Measurements from ENCODE around the gene DGKG.

- TF ChIP-seq BHLHE40 (IDR thresholded peaks at IDR 0.05; ENCODE audit: borderline replicate concordance) (no peak), FOXK2 (IDR thresholded peaks at IDR 0.05) (no peak), FOXM1 (IDR thresholded peaks at IDR 0.05; ENCODE audit: borderline replicate concordance) (no peak), LEF1 (IDR thresholded peaks at IDR 0.05; ENCODE audit: borderline replicate concordance) (no peak), SP1 (IDR thresholded peaks at IDR 0.05) (no peak), NFRKB (IDR thresholded peaks at IDR 0.05) (no peak), HDGF (IDR thresholded peaks at IDR 0.05; ENCODE audit: borderline replicate concordance) (no peak), ARNT (IDR thresholded peaks at IDR 0.05) (no peak), SUZ12 (IDR thresholded peaks at IDR 0.05) (no peak), ELF4 (IDR thresholded peaks at IDR 0.05) (no peak), FOXA1 (IDR thresholded peaks at IDR 0.05) (no peak), TARDBP (IDR thresholded peaks at IDR 0.05) (no peak), ZNF384 (IDR thresholded peaks at IDR 0.05) (no peak)
- TF ChIP-seq, protein P1, sequence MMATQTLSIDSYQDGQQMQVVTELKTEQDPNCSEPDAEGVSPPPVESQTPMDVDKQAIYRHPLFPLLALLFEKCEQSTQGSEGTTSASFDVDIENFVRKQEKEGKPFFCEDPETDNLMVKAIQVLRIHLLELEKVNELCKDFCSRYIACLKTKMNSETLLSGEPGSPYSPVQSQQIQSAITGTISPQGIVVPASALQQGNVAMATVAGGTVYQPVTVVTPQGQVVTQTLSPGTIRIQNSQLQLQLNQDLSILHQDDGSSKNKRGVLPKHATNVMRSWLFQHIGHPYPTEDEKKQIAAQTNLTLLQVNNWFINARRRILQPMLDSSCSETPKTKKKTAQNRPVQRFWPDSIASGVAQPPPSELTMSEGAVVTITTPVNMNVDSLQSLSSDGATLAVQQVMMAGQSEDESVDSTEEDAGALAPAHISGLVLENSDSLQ (IDR thresholded peaks at IDR 0.05), result no peak
Observed at GRCh38 chr3:186098740-186099139, 263.3 kb downstream of the DGKG start.
